Spleen (tissue), 11 donors: ENCODE results near the gene ESR1. TPM values are rescaled to one million over a fixed set of nuclear protein-coding genes. Genes with fewer than 3 reads are reported as not detected.

Experiments
- DNase-seq: peaks from one replicate; pipeline ENCODE4 v3.0.0-alpha.2; 2020
- H3K27ac ChIP-seq, 8 donors: fragments of 200-600 bp; sonication (generic) in 7 of 8; 1 replicate in 4 of 8; 2 replicates in 4 of 8; pipeline versions ENCODE4 v1.5.0 to v1.8.0; 2016 to 2021; ENCODE audit warnings: inconsistent platforms in 4 of 8, mild to moderate bottlenecking in 4 of 8, moderate library complexity in 1 of 8
- H3K27me3 ChIP-seq, 7 donors: fragments of 200-600 bp; sonication (generic) in 6 of 7; replicated peaks in 1 of 7; 1 replicate in 4 of 7; 2 replicates in 3 of 7; pipeline versions ENCODE4 v1.5.0 to v1.8.0; 2016 to 2021; ENCODE audit warnings: inconsistent platforms in 3 of 7, mild to moderate bottlenecking in 1 of 7
- H3K36me3 ChIP-seq, 6 donors: fragments of 200-600 bp; sonication (generic) in 5 of 6; 1 replicate in 4 of 6; 2 replicates in 2 of 6; pipeline versions ENCODE4 v1.5.0 to v1.8.0; 2016 to 2021; ENCODE audit warnings: inconsistent platforms in 2 of 6
- H3K4me1 ChIP-seq, 6 donors: fragments of 200-600 bp; sonication (generic) in 5 of 6; 1 replicate in 3 of 6; 2 replicates in 3 of 6; pipeline versions ENCODE4 v1.5.0 to v1.8.0; 2016 to 2021; ENCODE audit warnings: inconsistent platforms in 3 of 6
- H3K4me3 ChIP-seq, 8 donors: fragments of 200-600 bp; sonication (generic) in 7 of 8; 1 replicate in 4 of 8; 2 replicates in 4 of 8; pipeline versions ENCODE4 v1.5.0 to v1.8.0; 2016 to 2021; ENCODE audit warnings: inconsistent platforms in 4 of 8, mild to moderate bottlenecking in 4 of 8, moderate library complexity in 2 of 8
- H3K9me3 ChIP-seq, 8 donors: fragments of 200-600 bp; sonication (generic) in 7 of 8; 1 replicate in 4 of 8; 2 replicates in 4 of 8; pipeline versions ENCODE4 v1.5.0 to v1.8.0; 2016 to 2021; ENCODE audit warnings: inconsistent platforms in 4 of 8
- POLR2A ChIP-seq, 3 donors: fragments of 450-650 bp; IDR thresholded peaks; one replicate each; pipeline ENCODE4 v1.5.1; 2017; ENCODE audit warnings: antibody characterized with exemption in 3 of 3, mild to moderate bottlenecking in 1 of 3
- POLR2AphosphoS5 ChIP-seq, 3 donors: sonication (generic); formaldehyde crosslinking; IDR thresholded peaks; one replicate each; pipeline ENCODE4 v1.5.1; 2017; ENCODE audit warnings: antibody characterized with exemption in 3 of 3
- WGBS, 5 donors: extraction: QIAGEN DNeasy Blood & Tissue Kit in 3 of 5; methylation state at CpG; one replicate each; pipeline versions ENCODE4 v1.1.5 to v1.1.7; 2013 to 2018; 5-methylcytosine and 5-hydroxymethylcytosine counted together
- intact Hi-C: fragments of 100-400 bp; cut with DNase I; formaldehyde crosslinking; loops from one replicate; pipeline ENCODE4 v1.15.0; 2023; ENCODE audit warnings: low total_unique reads
- polyA plus RNA-seq, 3 donors: library from polyadenylated mRNA; stranded (reverse); fragments of 200-250 nt; gene quantifications; one replicate each; pipeline ENCODE4 v1.2.1, GENCODE V29; 2013
- total RNA-seq, 7 donors: library from RNA; depleted of rRNA in 3 of 7; stranded (reverse); fragments of >200 nt in 3 of 7; fragmentation: NEBNext Ultra II Directional in 4 of 7; extraction: Animal tissue kit (Norgen Biotek cat#: 25700) in 4 of 7; gene quantifications; one replicate each; pipeline versions ENCODE4 v1.1.0 to v1.2.1, GENCODE V29; 2016 to 2021
- TF ChIP-seq, protein P1 (sequence below), 11 experiments: fragments of 200-600 bp in 7 of 11; fragments of 450-650 bp in 4 of 11; sonication (generic) in 4 of 11; IDR thresholded peaks in 8 of 11; conservative IDR thresholded peaks in 3 of 11; 1 replicate in 7 of 11; 2 replicates in 4 of 11; pipeline versions ENCODE4 v1.4.0 to v1.8.0; 2016 to 2021; ENCODE audit warnings: antibody characterized with exemption in 11 of 11, inconsistent platforms in 4 of 11, mild to moderate bottlenecking in 1 of 11
- donor health status: healthy with polysubstance abuse.
- donor health status: DM: no; HTN: no; CAD: no; lungs with moderate emphysema.
- donor health status: DM: no; HTN: no; CAD: no.
- donor health status: Bipolar disorder and iron deficiency.
- donor health status: healthy.
- donor health status: DM: no; HTN: no; CAD: no.
- donor health status: DM: yes; HTN: yes; CAD: no.

Gene ESR1
- total and polyA plus RNA-seq, 10 donors: 0.35 to 7.3 (median 3.2) TPM

DNA sequence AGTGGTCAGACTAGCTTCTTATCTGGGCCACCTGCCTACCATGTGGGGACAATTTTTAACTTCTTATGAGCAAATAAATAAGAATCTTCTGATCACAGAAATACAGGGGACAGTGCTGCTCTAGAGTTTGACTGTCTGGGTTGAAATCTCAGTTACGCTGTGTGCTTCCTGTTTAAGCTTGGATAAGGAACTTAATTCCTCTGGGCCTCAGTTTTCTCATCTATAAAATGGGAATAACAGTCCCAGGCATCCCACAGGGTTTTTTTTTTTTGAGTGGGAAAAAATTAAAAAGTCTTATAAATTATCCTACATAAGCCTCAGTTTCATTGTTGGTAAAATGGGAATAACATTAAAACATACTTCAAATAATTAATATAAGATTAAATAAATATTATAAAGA lies 340.9 kb downstream of the ESR1 start:
- peaks cover 4 to 100% (median 96%) of the 10 kb centered on the region in 6 donors for H3K36me3 ChIP-seq
- DNase-seq: no peak
- no peak overlapping the region for H3K27ac ChIP-seq
- 88 to 100% (median 93%) methylated on average over 1 of the region's 1 CpG for WGBS, 5 donors
- H3K4me1 ChIP-seq: peaks cover 0 to under 1% (median 0%) of the 10 kb centered on the region in 6 donors
- no peaks in the 10 kb centered on the region for H3K9me3 ChIP-seq
- no peaks in the 10 kb centered on the region for H3K27me3 ChIP-seq
- no peak overlapping the region for H3K4me3 ChIP-seq
- intact Hi-C loops: no loop called here
- TF ChIP-seq, protein P1, sequence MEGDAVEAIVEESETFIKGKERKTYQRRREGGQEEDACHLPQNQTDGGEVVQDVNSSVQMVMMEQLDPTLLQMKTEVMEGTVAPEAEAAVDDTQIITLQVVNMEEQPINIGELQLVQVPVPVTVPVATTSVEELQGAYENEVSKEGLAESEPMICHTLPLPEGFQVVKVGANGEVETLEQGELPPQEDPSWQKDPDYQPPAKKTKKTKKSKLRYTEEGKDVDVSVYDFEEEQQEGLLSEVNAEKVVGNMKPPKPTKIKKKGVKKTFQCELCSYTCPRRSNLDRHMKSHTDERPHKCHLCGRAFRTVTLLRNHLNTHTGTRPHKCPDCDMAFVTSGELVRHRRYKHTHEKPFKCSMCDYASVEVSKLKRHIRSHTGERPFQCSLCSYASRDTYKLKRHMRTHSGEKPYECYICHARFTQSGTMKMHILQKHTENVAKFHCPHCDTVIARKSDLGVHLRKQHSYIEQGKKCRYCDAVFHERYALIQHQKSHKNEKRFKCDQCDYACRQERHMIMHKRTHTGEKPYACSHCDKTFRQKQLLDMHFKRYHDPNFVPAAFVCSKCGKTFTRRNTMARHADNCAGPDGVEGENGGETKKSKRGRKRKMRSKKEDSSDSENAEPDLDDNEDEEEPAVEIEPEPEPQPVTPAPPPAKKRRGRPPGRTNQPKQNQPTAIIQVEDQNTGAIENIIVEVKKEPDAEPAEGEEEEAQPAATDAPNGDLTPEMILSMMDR (IDR thresholded peaks at IDR 0.05 in 8 of 11, conservative IDR thresholded peaks at IDR 0.05 in 3 of 11): no peak
- no peak for TF ChIP-seq POLR2AphosphoS5 (IDR thresholded peaks at IDR 0.05)
- TF ChIP-seq POLR2A (IDR thresholded peaks at IDR 0.05): no peak

DNA sequence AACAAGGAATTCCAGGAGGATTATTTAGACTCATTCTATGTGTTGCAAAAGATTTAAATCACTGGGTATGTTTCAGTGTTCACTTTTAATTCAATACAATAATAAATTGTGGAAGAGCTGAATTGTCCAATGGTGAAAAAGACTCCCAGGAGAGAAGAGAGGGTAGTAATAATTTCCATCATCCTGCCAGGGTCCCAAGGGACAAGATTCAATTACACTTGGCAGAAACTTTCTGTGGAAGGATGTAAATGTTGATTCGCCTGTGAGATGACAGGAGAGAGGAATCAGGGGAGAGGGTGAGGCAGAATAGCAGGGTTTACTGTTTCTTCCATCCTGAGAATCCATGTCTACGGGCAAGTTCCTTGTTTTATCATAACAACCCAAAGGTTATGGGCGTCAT lies 342.7 kb downstream of the ESR1 start:
- 82 to 94% (median 92%) methylated on average over 3 of the region's 3 CpGs for WGBS, 5 donors
- H3K9me3 ChIP-seq: no peaks in the 10 kb centered on the region
- no peaks in the 10 kb centered on the region for H3K4me1 ChIP-seq
- H3K27ac ChIP-seq: no peak overlapping the region
- no peak overlapping the region for H3K4me3 ChIP-seq
- TF ChIP-seq POLR2A (IDR thresholded peaks at IDR 0.05): no peak
- TF ChIP-seq, protein P1 (IDR thresholded peaks at IDR 0.05 in 8 of 11, conservative IDR thresholded peaks at IDR 0.05 in 3 of 11): no peak
- no peak for TF ChIP-seq POLR2AphosphoS5 (IDR thresholded peaks at IDR 0.05)
- H3K27me3 ChIP-seq: no peaks in the 10 kb centered on the region
- no peak for DNase-seq
- intact Hi-C loops: no loop called here
- peaks cover 4 to 100% (median 95%) of the 10 kb centered on the region in 6 donors for H3K36me3 ChIP-seq

DNA sequence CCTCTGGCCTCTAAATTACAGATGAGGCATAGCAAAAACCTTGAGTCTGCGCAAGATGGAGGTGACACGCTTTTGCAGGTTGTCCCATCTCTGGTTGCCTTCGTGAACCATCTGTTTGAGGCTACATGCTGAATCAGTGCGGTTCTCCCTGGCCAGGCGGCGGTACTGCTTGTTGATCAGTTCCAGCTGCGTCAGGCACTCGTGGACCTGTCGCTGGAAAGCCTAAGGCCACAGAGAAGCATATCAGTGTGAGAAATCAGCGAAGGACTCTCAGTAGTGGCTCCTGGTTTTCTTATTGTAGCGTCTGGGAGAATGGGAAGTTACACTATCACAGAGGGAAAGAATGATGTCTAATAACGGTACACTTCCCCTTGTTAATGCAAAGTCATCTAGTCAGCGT lies 344.4 kb downstream of the ESR1 start:
- H3K4me3 ChIP-seq: no peak overlapping the region
- peak overlapping the region in 1 of 8 donors; percentile 13 for H3K27ac ChIP-seq
- 47 to 74% (median 66%) methylated on average over 13 of the region's 13 CpGs for WGBS, 5 donors
- H3K27me3 ChIP-seq: no peaks in the 10 kb centered on the region
- no peaks in the 10 kb centered on the region for H3K4me1 ChIP-seq
- peaks cover 7 to 100% (median 93%) of the 10 kb centered on the region in 6 donors for H3K36me3 ChIP-seq
- DNase-seq: no peak
- intact Hi-C loops: no loop called here
- TF ChIP-seq, protein P1 (IDR thresholded peaks at IDR 0.05 in 8 of 11, conservative IDR thresholded peaks at IDR 0.05 in 3 of 11): no peak
- no peak for TF ChIP-seq POLR2AphosphoS5 (IDR thresholded peaks at IDR 0.05)
- no peaks in the 10 kb centered on the region for H3K9me3 ChIP-seq

DNA sequence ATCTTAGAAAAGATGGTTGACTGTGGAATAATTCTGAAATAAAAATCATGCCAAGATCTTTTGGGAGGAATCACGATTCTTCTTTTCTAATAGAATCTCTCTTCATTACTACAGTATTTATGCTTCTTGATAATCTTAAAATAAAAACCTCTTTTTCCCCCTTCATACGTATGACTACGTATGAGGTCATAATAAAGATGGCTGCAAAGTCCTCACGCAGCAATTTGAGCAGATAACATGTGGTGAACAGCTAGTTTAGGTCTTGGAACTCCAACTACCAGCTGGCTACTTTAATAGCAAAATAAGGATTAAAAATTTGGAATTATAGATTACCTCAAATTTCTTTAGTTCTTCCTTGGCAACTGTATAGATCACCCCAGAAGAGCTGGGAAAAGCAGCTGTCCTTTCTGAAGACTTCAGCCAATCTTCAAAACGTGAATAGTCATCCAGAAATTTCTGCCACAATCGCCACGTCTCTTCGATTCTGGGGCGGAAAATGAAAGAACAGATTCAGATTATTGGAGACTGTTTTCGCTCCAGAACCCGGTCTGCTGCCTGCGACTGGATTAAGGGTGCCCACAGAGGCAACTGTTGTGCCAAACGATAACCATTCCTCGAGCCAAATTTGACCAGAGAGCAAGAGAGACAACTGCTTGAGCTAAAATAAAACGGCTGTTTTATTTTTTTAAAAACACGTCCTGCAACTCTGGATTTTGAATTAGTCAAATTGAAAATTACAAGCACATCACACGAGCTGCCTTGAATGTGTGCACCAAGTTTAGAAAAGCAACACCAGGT lies 347.3 kb downstream of the ESR1 start:
- H3K36me3 ChIP-seq: peaks cover 7 to 100% (median 77%) of the 10 kb centered on the region in 6 donors
- H3K27ac ChIP-seq: no peak overlapping the region
- intact Hi-C loops: no loop called here
- 93 to 96% (median 94%) methylated on average over 17 of the region's 17 CpGs for WGBS, 5 donors
- H3K4me1 ChIP-seq: no peaks in the 10 kb centered on the region
- TF ChIP-seq POLR2A (IDR thresholded peaks at IDR 0.05) (no peak), POLR2AphosphoS5 (IDR thresholded peaks at IDR 0.05) (no peak)
- TF ChIP-seq, protein P1 (IDR thresholded peaks at IDR 0.05 in 8 of 11, conservative IDR thresholded peaks at IDR 0.05 in 3 of 11): no peak
- H3K4me3 ChIP-seq: no peak overlapping the region
- no peaks in the 10 kb centered on the region for H3K27me3 ChIP-seq
- no peak for DNase-seq
- no peaks in the 10 kb centered on the region for H3K9me3 ChIP-seq
